Ishikawa (cell line): ENCODE results near the gene KCNIP3.

Experiments used
- EP300 ChIP-seq: IDR thresholded peaks from 2 replicates; pipeline ENCODE4 v1.6.1; 2012; ENCODE audit warnings: borderline replicate concordance
- REST ChIP-seq: IDR thresholded peaks from 2 replicates; pipeline ENCODE4 v1.6.1; 2012; ENCODE audit warnings: low read depth, mild to moderate bottlenecking
- TAF1 ChIP-seq: IDR thresholded peaks from 2 replicates; pipeline ENCODE4 v1.6.1; 2012; ENCODE audit warnings: low read depth, mild to moderate bottlenecking

GRCh38 chr2:95301876-95302641 lies 4.9 kb downstream of the KCNIP3 start:
- TF ChIP-seq REST (no peak), TAF1 (no peak), EP300 (no peak)
